ENCODE results near the gene VEGFB.

Gene VEGFB

DNA sequence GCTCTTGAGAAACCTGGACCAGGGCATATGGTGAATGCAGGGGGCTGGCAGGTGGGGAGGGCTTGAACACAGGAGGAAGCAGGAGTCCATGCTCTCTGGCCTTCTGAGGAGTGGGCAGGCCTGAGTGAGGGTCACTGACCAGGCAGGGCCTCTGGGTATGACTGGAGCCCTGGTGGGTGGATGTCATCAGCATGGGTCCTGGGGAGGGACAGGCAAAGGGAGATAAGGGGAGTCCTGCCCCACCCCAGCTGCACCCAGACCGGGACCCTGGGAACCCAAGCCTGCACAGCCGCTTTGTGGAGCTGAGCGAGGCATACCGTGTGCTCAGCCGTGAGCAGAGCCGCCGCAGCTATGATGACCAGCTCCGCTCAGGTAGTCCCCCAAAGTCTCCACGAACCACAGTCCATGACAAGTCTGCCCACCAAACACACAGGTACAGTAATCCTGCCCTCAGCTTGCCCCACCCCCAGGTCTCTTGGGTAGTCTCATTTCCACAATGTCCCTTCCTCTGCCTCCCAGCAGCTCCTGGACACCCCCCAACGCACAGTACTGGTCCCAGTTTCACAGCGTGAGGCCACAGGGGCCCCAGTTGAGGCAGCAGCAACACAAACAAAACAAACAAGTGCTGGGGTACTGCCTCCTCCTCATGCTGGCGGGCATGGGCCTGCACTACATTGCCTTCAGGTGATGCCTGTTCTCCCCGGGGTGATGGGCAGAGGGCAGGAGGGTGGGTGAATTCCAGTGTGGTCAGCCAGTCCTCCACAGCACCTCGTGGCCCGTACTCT lies 2.0 kb upstream of the VEGFB start:
- peaks cover 5% of the 10 kb centered on the region for H3K36me3 ChIP-seq (ENCODE audit: control insufficient read depth, insufficient read depth, low read length)
- H3K4me3 ChIP-seq (ENCODE audit: extremely low read depth, insufficient read depth, low read length, poor library complexity, severe bottlenecking), result no peak overlapping the region
- 96% methylated on average over 13 to 15 of the region's 15 CpGs for WGBS, 2 experiments (ENCODE audit: insufficient coverage in 2 of 2)
- no peaks in the 10 kb centered on the region for H3K4me1 ChIP-seq (ENCODE audit: control insufficient read depth, insufficient read depth, low read length, poor library complexity, severe bottlenecking)
- no peaks in the 10 kb centered on the region for H3K9me3 ChIP-seq (ENCODE audit: control insufficient read depth, low read length)
- no peak overlapping the region for H3K27ac ChIP-seq (ENCODE audit: low read depth, low read length, severe bottlenecking)

DNA sequence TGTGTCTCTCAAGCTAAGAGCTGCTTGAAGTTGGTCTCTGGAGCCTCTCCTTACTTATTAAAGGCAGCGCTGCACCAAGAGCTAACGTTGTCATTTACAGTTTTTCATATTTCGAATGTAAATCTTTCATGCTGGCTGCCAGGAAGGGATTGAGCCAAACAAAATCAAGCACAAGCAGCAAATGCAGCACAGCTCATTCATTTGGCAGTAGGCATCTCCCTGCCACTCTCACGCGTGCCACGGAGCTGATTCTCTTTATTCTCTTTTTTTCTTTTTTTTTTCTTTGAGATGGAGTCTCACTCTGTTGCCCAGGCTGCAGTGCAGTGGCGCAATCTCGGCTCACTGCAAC lies 1.4 kb upstream of the VEGFB start:
- Histone ChIP-seq H3K4me1 (ENCODE audit: control insufficient read depth, insufficient read depth, low read length, poor library complexity, severe bottlenecking) (no peaks in the 10 kb centered on the region), H3K27ac (ENCODE audit: low read depth, low read length, severe bottlenecking) (no peak overlapping the region), H3K36me3 (ENCODE audit: control insufficient read depth, insufficient read depth, low read length) (peaks cover 11% of the 10 kb centered on the region)

DNA sequence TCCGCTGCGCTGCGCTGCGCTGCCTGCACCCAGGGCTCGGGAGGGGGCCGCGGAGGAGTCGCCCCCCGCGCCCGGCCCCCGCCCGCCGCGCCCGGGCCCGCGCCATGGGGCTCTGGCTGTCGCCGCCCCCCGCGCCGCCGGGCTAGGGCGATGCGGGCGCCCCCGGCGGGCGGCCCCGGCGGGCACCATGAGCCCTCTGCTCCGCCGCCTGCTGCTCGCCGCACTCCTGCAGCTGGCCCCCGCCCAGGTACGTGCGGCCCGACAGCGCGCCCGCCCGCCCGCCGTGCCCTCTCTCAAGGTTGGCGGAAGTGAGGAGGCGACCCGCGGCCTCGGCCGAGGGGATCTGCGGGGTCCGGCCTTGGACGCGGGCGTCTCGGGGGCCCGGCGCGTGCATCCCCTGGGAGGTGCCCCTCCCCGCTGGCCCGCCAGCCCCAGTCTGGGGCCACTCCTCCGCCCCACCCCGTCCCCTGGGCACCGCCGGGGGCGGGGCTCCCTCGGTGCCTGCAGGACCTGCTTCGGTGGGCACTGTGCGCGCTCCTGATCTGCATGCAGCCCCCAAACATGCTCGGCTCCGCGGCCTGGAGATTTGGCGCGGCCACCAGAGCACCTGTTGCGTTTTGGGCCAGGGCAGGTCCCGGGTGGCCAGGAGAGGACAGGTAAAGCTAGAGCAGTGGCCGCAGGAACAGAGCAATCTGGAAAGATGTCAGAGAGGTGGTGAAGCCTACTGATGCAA lies 429 bp downstream of the VEGFB start:
- no peak overlapping the region for H3K27ac ChIP-seq (ENCODE audit: low read depth, low read length, severe bottlenecking)
- H3K36me3 ChIP-seq (ENCODE audit: control insufficient read depth, insufficient read depth, low read length), result peaks cover 16% of the 10 kb centered on the region
- peaks cover under 1% of the 10 kb centered on the region for H3K4me1 ChIP-seq (ENCODE audit: control insufficient read depth, insufficient read depth, low read length, poor library complexity, severe bottlenecking)
- no peaks in the 10 kb centered on the region for H3K9me3 ChIP-seq (ENCODE audit: control insufficient read depth, low read length)
- peak overlapping the region; percentile 52 for H3K4me3 ChIP-seq (ENCODE audit: extremely low read depth, insufficient read depth, low read length, poor library complexity, severe bottlenecking)
- WGBS, 2 experiments (ENCODE audit: insufficient coverage in 2 of 2), result 2 to 4% methylated on average over 36 to 69 of the region's 80 CpGs

More for the DNA sequence above, 1.4 kb upstream of the VEGFB start:
- Histone ChIP-seq H3K4me3 (ENCODE audit: extremely low read depth, insufficient read depth, low read length, poor library complexity, severe bottlenecking) (no peak overlapping the region), H3K9me3 (ENCODE audit: control insufficient read depth, low read length) (no peaks in the 10 kb centered on the region)
- WGBS, 2 experiments (ENCODE audit: insufficient coverage in 2 of 2), result 95 to 97% methylated on average over 8 of the region's 8 CpGs

DNA sequence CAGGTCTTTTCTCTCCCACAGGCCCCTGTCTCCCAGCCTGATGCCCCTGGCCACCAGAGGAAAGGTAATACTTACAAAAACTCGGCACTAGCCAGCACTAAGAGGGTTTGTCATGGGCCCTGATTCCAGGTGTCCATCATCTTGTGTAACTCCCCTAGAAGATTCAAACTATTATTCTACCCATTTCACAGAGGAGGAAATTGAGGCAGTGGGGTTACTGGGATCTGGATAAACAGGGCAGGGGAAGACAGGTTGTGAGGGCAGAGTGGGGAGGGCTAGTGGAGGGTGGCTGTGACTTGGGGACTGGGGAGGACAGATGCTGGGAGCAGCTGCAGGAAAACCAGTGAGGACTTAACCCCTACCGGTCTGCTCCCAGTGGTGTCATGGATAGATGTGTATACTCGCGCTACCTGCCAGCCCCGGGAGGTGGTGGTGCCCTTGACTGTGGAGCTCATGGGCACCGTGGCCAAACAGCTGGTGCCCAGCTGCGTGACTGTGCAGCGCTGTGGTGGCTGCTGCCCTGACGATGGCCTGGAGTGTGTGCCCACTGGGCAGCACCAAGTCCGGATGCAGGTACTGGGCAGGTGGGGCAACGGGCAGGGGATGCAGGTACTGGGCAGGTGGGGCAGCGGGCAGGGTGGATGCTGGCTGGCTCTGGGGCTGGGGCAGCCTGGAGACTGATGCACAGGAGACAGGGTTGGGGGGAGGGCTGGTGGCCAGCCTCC lies 1.2 kb downstream of the VEGFB start:
- Histone ChIP-seq H3K9me3 (ENCODE audit: control insufficient read depth, low read length) (no peaks in the 10 kb centered on the region), H3K27ac (ENCODE audit: low read depth, low read length, severe bottlenecking) (no peak overlapping the region), H3K36me3 (ENCODE audit: control insufficient read depth, insufficient read depth, low read length) (peaks cover 16% of the 10 kb centered on the region), H3K4me1 (ENCODE audit: control insufficient read depth, insufficient read depth, low read length, poor library complexity, severe bottlenecking) (peaks cover 9% of the 10 kb centered on the region), H3K4me3 (ENCODE audit: extremely low read depth, insufficient read depth, low read length, poor library complexity, severe bottlenecking) (peak overlapping the region; percentile 52)
- 97 to 99% methylated on average over 10 of the region's 12 CpGs for WGBS, 2 experiments (ENCODE audit: insufficient coverage in 2 of 2)

DNA sequence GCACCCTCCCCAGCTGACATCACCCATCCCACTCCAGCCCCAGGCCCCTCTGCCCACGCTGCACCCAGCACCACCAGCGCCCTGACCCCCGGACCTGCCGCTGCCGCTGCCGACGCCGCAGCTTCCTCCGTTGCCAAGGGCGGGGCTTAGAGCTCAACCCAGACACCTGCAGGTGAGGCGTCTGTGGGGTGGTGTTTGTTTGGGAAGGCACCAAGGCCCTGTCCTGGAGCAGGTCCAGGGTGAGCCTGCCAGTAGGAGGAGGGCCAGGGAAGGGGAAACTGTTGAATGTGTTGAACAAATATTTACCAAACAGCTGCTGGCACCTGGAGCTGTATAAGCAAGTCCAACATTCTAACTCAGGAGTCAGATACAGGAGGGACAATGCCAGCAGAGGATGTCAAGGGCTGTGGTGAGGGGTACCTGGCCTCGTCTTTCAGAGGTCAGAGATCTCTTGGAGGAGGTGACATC lies 3.1 kb downstream of the VEGFB start:
- 91 to 92% methylated on average over 10 to 12 of the region's 12 CpGs for WGBS, 2 experiments (ENCODE audit: insufficient coverage in 2 of 2)

DNA sequence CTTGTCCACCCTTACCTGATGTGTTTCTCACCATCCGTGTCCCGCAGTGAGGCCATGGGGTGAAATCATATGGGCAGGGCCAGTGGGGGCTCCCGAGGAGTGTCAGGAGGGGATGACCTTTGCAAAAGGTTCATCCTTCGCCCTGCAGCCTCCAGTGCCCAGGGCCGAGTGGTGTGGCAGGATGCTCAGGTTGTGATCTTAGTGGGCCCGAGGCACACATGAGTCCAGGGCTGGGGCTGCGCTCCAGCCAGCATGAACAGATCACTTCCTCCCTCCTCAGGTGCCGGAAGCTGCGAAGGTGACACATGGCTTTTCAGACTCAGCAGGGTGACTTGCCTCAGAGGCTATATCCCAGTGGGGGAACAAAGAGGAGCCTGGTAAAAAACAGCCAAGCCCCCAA lies 3.7 kb downstream of the VEGFB start:
- Histone ChIP-seq H3K4me1 (ENCODE audit: control insufficient read depth, insufficient read depth, low read length, poor library complexity, severe bottlenecking) (peaks cover 17% of the 10 kb centered on the region), H3K27ac (ENCODE audit: low read depth, low read length, severe bottlenecking) (no peak overlapping the region), H3K36me3 (ENCODE audit: control insufficient read depth, insufficient read depth, low read length) (peaks cover 18% of the 10 kb centered on the region), H3K4me3 (ENCODE audit: extremely low read depth, insufficient read depth, low read length, poor library complexity, severe bottlenecking) (no peak overlapping the region), H3K9me3 (ENCODE audit: control insufficient read depth, low read length) (no peaks in the 10 kb centered on the region)
- 88 to 93% methylated on average over 3 to 4 of the region's 9 CpGs for WGBS, 2 experiments (ENCODE audit: insufficient coverage in 2 of 2)

More for the DNA sequence above, 3.1 kb downstream of the VEGFB start:
- Histone ChIP-seq H3K9me3 (ENCODE audit: control insufficient read depth, low read length) (no peaks in the 10 kb centered on the region), H3K36me3 (ENCODE audit: control insufficient read depth, insufficient read depth, low read length) (peaks cover 16% of the 10 kb centered on the region), H3K4me1 (ENCODE audit: control insufficient read depth, insufficient read depth, low read length, poor library complexity, severe bottlenecking) (peaks cover 11% of the 10 kb centered on the region), H3K4me3 (ENCODE audit: extremely low read depth, insufficient read depth, low read length, poor library complexity, severe bottlenecking) (no peak overlapping the region), H3K27ac (ENCODE audit: low read depth, low read length, severe bottlenecking) (no peak overlapping the region)

DNA sequence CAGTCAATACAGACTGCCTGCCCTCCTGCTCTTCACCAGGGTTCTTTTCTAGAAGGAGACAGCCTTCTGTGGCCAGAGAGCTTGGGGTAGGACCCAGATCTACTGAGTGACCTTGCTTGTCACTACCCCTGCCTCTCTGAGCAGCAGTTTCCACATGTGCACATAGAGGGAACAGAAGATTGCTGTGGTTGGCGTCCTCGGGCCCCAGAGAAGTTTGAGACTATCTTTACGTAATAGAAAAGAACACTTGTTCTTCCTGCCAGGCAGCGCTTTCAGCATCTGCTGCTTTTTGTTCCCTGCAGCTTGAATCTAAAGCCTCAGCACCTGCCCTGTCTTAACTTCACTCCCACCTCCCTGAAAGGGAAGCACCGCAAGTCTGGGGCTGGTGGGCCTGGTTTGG lies 4.6 kb downstream of the VEGFB start:
- H3K36me3 ChIP-seq (ENCODE audit: control insufficient read depth, insufficient read depth, low read length), result peaks cover 27% of the 10 kb centered on the region
- H3K27ac ChIP-seq (ENCODE audit: low read depth, low read length, severe bottlenecking), result no peak overlapping the region
- no peaks in the 10 kb centered on the region for H3K9me3 ChIP-seq (ENCODE audit: control insufficient read depth, low read length)
- H3K4me3 ChIP-seq (ENCODE audit: extremely low read depth, insufficient read depth, low read length, poor library complexity, severe bottlenecking), result no peak overlapping the region
- H3K4me1 ChIP-seq (ENCODE audit: control insufficient read depth, insufficient read depth, low read length, poor library complexity, severe bottlenecking), result peaks cover 26% of the 10 kb centered on the region
- 96 to 97% methylated on average over 5 of the region's 5 CpGs for WGBS, 2 experiments (ENCODE audit: insufficient coverage in 2 of 2)

DNA sequence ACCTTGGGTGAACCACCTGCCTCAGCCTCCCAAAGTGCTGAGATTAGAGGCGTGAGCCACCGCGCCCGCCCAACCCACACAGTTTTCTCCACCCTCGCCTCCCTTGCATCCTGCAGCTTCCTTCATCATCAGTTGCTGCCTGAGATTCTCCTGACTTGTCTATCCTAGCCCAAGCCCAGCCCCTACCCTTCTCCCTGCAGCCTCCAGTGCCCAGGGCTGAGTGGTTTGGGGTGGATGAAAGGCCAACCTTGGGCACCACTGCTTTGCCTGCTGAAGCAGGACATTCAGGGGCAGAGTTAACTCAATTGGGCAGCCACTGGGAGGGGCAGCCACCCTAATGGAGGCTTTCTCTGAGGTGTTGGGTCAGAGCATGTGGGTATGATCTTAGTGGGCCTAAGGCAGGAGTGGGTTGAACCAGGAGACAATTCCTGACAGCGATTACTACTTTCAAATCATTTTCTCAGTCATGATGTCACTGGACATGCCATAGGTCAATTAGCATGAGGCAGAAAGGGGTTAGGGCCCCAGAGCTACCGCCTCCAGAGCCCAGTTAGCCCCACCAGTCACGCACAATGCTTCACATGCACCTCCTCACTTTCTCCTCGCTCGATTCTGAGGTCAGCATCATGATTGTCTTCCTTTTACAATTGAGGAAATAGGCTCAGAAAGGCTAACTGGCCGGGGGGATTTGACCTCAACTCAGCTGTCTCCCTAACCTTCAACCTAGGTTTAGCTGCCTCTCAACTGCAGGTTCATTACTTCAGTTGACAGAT lies 5.5 kb downstream of the VEGFB start:
- Histone ChIP-seq H3K4me3 (ENCODE audit: extremely low read depth, insufficient read depth, low read length, poor library complexity, severe bottlenecking) (peak overlapping the region; percentile 95), H3K9me3 (ENCODE audit: control insufficient read depth, low read length) (no peaks in the 10 kb centered on the region), H3K4me1 (ENCODE audit: control insufficient read depth, insufficient read depth, low read length, poor library complexity, severe bottlenecking) (peaks cover 28% of the 10 kb centered on the region), H3K27ac (ENCODE audit: low read depth, low read length, severe bottlenecking) (peak overlapping the region; percentile 99), H3K36me3 (ENCODE audit: control insufficient read depth, insufficient read depth, low read length) (peaks cover 34% of the 10 kb centered on the region)
- WGBS, 2 experiments (ENCODE audit: insufficient coverage in 2 of 2), result 91 to 100% methylated on average over 10 to 11 of the region's 11 CpGs

DNA sequence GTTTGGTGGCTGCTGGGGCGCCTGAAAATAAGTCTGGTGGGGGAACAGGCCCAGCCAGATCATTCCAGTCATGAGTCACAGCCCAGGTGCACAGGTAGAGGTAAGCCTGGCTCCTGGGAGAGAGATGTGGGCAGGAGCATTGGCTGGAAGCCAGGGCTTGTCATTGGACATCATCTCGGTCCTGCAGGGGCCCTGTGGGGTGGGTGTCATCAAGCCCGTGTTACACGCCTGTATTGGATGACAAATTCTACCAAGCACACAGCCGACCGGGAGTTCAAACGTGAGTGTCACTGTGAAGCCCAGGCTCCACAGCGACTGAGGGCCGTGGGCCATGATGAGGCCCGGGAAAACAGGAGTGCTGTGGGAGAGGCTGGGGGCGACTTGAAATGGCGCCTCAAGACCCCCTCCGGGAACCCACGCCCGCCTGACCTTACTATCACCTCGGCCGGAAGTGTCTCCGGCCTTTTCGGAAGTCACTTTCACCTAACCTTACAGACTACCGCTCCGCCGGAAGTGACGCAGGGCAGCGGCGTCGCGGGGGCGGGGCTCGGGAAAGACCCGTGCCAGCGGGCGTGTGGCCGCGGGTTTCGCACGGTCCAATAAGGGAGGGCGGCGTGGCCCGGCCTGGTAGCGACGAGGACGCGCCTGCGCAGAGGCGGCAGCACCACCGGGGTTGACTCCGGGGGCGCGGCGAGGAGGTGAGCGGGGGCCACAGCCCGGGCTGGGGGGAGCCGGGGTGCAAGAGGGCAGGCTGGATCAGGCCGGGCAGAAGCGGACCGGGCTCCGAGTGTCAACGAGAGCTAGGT lies 6.3 kb downstream of the VEGFB start, which contains the start of gene FKBP2:
Gene FKBP2, plus strand, starts transcription at position 661 of the 806 bp plus-strand sequence. CDS start 1,293 bp downstream, outside the sequence.
- Histone ChIP-seq H3K9me3 (ENCODE audit: control insufficient read depth, low read length) (no peaks in the 10 kb centered on the region), H3K36me3 (ENCODE audit: control insufficient read depth, insufficient read depth, low read length) (peaks cover 38% of the 10 kb centered on the region), H3K4me1 (ENCODE audit: control insufficient read depth, insufficient read depth, low read length, poor library complexity, severe bottlenecking) (peaks cover 28% of the 10 kb centered on the region), H3K27ac (ENCODE audit: low read depth, low read length, severe bottlenecking) (peak within 1 kb of the TSS; percentile 99), H3K4me3 (ENCODE audit: extremely low read depth, insufficient read depth, low read length, poor library complexity, severe bottlenecking) (peak within 1 kb of the TSS; percentile 95)
- 5% methylated on average over 33 to 50 of the region's 58 CpGs for whole genome bisulfite sequencing, 2 experiments (ENCODE audit: insufficient coverage in 2 of 2)

Measured in mesodermal cell (in vitro differentiated cells).